Kidney (tissue), 14 donors: ENCODE data around the gene CNTN4. TPM values are rescaled to one million over a fixed set of nuclear protein-coding genes. Genes with fewer than 3 reads are reported as not detected.

Experiments
- DNase-seq, 5 donors: peaks; one replicate each; pipeline ENCODE4 v3.0.0-alpha.2; 2013 to 2020
- FAIRE-seq: peaks from 2 replicates; lab custom pipeline; 2012; peaks lifted over from hg19 to GRCh38; lab: Jason Lieb, UNC
- H3K27ac ChIP-seq, 2 donors: one replicate each; pipeline ENCODE4 v1.7.0; 2013; ENCODE audit warnings: low read depth in 2 of 2, low read length in 2 of 2, inconsistent platforms in 1 of 2
- H3K27me3 ChIP-seq: one replicate; pipeline ENCODE4 v1.7.1; 2013; ENCODE audit warnings: low read length, inconsistent platforms; ENCODE audit not compliant: control insufficient read depth, insufficient read depth
- H3K36me3 ChIP-seq, 3 donors: one replicate each; pipeline versions ENCODE4 v1.7.0 to v1.7.1; 2013; ENCODE audit warnings: low read length in 3 of 3, control low read depth in 1 of 3, inconsistent platforms in 1 of 3; ENCODE audit not compliant: insufficient read depth in 3 of 3, control insufficient read depth in 2 of 3
- H3K4me1 ChIP-seq, 3 donors: one replicate each; pipeline versions ENCODE4 v1.7.0 to v1.7.1; 2013; ENCODE audit warnings: low read length in 3 of 3, inconsistent platforms in 1 of 3, low read depth in 1 of 3; ENCODE audit not compliant: control insufficient read depth in 2 of 3, insufficient read depth in 2 of 3
- H3K4me3 ChIP-seq, 3 donors: one replicate each; pipeline versions ENCODE4 v1.7.0 to v1.8.1; 2013; ENCODE audit warnings: low read length in 3 of 3, control low read depth in 1 of 3, inconsistent platforms in 1 of 3
- H3K9ac ChIP-seq, 3 donors: one replicate each; pipeline versions ENCODE4 v1.7.0 to v1.7.1; 2013; ENCODE audit warnings: low read length in 3 of 3, control low read depth in 1 of 3, inconsistent platforms in 1 of 3
- H3K9me3 ChIP-seq, 3 donors: one replicate each; pipeline versions ENCODE4 v1.7.0 to v1.7.1; 2013; ENCODE audit warnings: low read length in 3 of 3, control low read depth in 1 of 3, inconsistent platforms in 1 of 3; ENCODE audit not compliant: control insufficient read depth in 2 of 3, insufficient read depth in 1 of 3
- intact Hi-C: fragments of 100-400 bp; cut with DNase I; formaldehyde crosslinking; loops from one replicate; pipeline ENCODE4 v1.11.1; 2022
- polyA plus RNA-seq: library from polyadenylated mRNA; stranded (reverse); fragments of 350-450 nt; fragmentation: Illumina TruSeq; extraction: RNeasy Lipid Tissue Mini Kit (QIAGEN cat#74804); gene quantifications from one replicate; pipeline ENCODE4 v1.2.3, GENCODE V29; 2014; ENCODE audit warnings: low read depth, low replicate concordance; ENCODE audit not compliant: insufficient read depth
- total RNA-seq: library from RNA; stranded (reverse); fragmentation: NEBNext Ultra II Directional; extraction: Animal tissue kit (Norgen Biotek cat#: 25700); gene quantifications from one replicate; pipeline ENCODE4 v1.2.1, GENCODE V29; 2021
- TF ChIP-seq, protein P1 (sequence below): IDR thresholded peaks from 3 replicates; pipeline ENCODE4 v1.5.1; 2012; ENCODE audit warnings: mild to moderate bottlenecking, moderate library complexity, borderline replicate concordance; ENCODE audit not compliant: insufficient read depth; ENCODE audit errors: extremely low read depth
- donor health status: control.
- donor health status: control.
- donor health status: control.
- donor health status: control.
- donor health status: control.
- donor health status: DM: yes; HTN: yes; CAD: no.
- donor health status: Normal renal cell carcinoma (clear cell type).

CNTN4 gene
- total and polyA plus RNA-seq, 2 donors from 2014 or later, result 2.2 to 13.4 TPM

DNA sequence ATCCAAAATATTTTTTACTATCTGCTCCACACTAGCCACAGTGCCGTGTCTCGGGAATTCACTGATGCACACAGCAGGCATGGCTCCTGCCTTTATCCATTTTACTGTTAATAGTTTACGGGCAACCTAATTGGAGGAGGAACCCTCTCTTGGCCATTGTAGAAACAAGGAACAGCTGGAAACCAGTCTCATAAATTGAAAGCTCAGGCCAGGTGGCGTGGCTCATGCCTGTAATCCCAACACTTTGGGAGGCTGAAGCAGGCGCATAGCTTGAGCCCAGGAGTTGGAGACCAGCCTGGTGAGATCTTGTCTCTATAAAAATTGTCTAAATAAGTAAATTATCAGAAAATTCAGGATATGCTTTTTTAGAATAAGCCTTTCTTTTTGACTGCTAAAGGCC, 972.5 kb downstream of the CNTN4 start:
- FAIRE-seq (no peak), DNase-seq (peak in 3 of 5 donors; percentile 27 to 67 (median 44))
- Histone ChIP-seq H3K36me3 (no peaks in the 10 kb centered on the region), H3K9ac (no peak overlapping the region), H3K27me3 (no peaks in the 10 kb centered on the region), H3K4me3 (no peak overlapping the region), H3K27ac (no peak overlapping the region), H3K4me1 (no peaks in the 10 kb centered on the region), H3K9me3 (no peaks in the 10 kb centered on the region)
- intact Hi-C loops, result no loop called here
- TF ChIP-seq, protein P1, sequence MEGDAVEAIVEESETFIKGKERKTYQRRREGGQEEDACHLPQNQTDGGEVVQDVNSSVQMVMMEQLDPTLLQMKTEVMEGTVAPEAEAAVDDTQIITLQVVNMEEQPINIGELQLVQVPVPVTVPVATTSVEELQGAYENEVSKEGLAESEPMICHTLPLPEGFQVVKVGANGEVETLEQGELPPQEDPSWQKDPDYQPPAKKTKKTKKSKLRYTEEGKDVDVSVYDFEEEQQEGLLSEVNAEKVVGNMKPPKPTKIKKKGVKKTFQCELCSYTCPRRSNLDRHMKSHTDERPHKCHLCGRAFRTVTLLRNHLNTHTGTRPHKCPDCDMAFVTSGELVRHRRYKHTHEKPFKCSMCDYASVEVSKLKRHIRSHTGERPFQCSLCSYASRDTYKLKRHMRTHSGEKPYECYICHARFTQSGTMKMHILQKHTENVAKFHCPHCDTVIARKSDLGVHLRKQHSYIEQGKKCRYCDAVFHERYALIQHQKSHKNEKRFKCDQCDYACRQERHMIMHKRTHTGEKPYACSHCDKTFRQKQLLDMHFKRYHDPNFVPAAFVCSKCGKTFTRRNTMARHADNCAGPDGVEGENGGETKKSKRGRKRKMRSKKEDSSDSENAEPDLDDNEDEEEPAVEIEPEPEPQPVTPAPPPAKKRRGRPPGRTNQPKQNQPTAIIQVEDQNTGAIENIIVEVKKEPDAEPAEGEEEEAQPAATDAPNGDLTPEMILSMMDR, result no peak

DNA sequence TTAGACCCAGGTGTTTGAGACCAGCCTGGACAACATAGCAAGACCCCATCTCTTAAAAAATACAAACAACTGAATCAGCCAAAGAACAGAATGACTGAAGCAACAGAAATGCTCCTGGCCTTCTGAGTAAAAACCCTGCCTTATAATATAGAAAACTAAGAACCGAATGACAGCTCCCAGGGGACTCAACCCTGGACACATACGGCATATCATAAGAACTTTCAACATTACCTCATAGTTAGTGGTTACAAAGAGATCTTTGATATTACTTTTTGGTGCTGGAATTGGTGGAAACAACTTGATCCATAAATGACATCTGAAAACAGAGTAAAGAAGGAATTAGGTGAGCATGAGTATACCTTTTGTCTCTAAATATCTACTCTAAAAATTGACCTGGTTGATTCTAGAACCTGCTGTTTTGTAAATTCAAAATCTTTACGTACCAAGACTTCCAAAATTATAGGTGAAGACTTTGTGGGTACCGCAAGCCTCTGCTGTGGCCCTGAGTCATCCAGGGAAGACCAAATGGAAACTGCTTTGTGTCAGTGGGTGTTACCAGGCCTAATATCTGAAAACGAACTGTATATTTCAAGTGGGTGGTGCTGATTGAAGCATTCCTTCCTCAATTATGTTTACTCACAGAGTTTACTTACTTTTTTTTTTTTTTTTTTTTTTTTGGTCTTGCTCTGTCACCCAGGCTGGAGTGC, 976.0 kb downstream of the CNTN4 start:
- H3K27ac ChIP-seq, result no peak overlapping the region
- H3K9me3 ChIP-seq, result no peaks in the 10 kb centered on the region
- no peaks in the 10 kb centered on the region for H3K4me1 ChIP-seq
- TF ChIP-seq, protein P1, result no peak
- H3K36me3 ChIP-seq, result no peaks in the 10 kb centered on the region
- no peak overlapping the region for H3K9ac ChIP-seq
- FAIRE-seq (no peak), DNase-seq (no peak)
- no peak overlapping the region for H3K4me3 ChIP-seq
- no peaks in the 10 kb centered on the region for H3K27me3 ChIP-seq
- intact Hi-C loops, result no loop called here

DNA sequence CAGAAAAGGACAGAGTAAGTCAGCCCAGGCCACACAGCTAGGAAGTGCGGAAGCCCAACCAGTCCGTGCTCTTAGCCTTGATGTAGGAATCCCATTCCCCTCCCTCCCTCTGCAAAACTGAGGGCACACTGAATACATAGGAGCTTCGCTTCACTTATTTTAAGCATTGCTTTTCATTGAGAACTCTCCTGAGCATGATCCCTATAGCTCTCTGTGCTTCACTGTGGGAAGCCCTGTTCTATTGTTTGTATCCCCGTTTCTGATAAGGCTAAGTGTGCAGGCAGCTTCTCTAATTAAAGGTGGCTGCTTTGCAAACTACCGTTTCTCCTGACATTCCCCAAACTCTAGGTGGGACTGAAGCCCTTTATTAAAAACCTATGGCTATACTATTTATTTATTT, 981.6 kb downstream of the CNTN4 start:
- no peaks in the 10 kb centered on the region for H3K9me3 ChIP-seq
- intact Hi-C loops, result no loop called here
- no peak overlapping the region for H3K27ac ChIP-seq
- DNase-seq, result no peak
- no peak overlapping the region for H3K9ac ChIP-seq
- no peak overlapping the region for H3K4me3 ChIP-seq
- FAIRE-seq, result no peak
- no peaks in the 10 kb centered on the region for H3K36me3 ChIP-seq
- TF ChIP-seq, protein P1, result no peak
- no peaks in the 10 kb centered on the region for H3K27me3 ChIP-seq
- H3K4me1 ChIP-seq, result no peaks in the 10 kb centered on the region
